Immature natural killer cell (primary cell): ENCODE data around the gene AGT. TPM values are rescaled to one million over a fixed set of nuclear protein-coding genes. Genes with fewer than 3 reads are reported as not detected.
"Not testable (repeated sequence)": the region's sequence is repeated elsewhere in the genome, so short reads cannot be mapped to it uniquely, and the experiment has no call there.

Experiments used
- DNase-seq, 3 donors: peaks; one replicate each; pipeline ENCODE4 v3.0.0; 2022; ENCODE audit warnings: mixed read lengths in 1 of 3
- H3K27ac Mint-ChIP-seq, 6 donors: one replicate each; pipeline ENCODE4 v1.8.0; 2020; ENCODE audit warnings: mixed read lengths in 6 of 6, mild to moderate bottlenecking in 5 of 6, inconsistent platforms in 4 of 6, moderate library complexity in 3 of 6
- H3K27me3 Mint-ChIP-seq, 3 donors: one replicate each; pipeline ENCODE4 v1.8.0; 2020 to 2021; ENCODE audit warnings: low read depth in 3 of 3, mild to moderate bottlenecking in 3 of 3, mixed read lengths in 3 of 3, moderate library complexity in 3 of 3, inconsistent platforms in 1 of 3
- H3K36me3 Mint-ChIP-seq, 3 donors: one replicate each; pipeline ENCODE4 v1.8.0; 2020; ENCODE audit warnings: mixed read lengths in 3 of 3, inconsistent platforms in 2 of 3, mild to moderate bottlenecking in 2 of 3
- H3K4me1 Mint-ChIP-seq, 2 donors: one replicate each; pipeline ENCODE4 v1.8.0; 2020; ENCODE audit warnings: inconsistent platforms in 2 of 2, mild to moderate bottlenecking in 2 of 2, mixed read lengths in 2 of 2, moderate library complexity in 1 of 2
- H3K4me3 Mint-ChIP-seq, 5 donors: one replicate each; pipeline ENCODE4 v1.8.0; 2020; ENCODE audit warnings: mild to moderate bottlenecking in 5 of 5, mixed read lengths in 5 of 5, inconsistent platforms in 3 of 5, moderate library complexity in 3 of 5
- H3K9me3 Mint-ChIP-seq, 6 donors: one replicate each; pipeline ENCODE4 v1.8.0; 2020; ENCODE audit warnings: mild to moderate bottlenecking in 6 of 6, mixed read lengths in 6 of 6, inconsistent platforms in 4 of 6, moderate library complexity in 3 of 6
- polyA plus RNA-seq, 3 donors: library from polyadenylated mRNA; unstranded; fragments of 300-500 nt; fragmentation: Illumina TruSeq; gene quantifications; one replicate each; pipeline ENCODE4 v1.2.3, GENCODE V29; 2021

Gene AGT
- polyA plus RNA-seq, 3 donors from 2014 or later = not detected

GRCh38 chr1:230698964-230699363, 15.0 kb downstream of the AGT start:
- not testable (repeated sequence) for H3K27ac Mint-ChIP-seq, H3K27me3 Mint-ChIP-seq, H3K9me3 Mint-ChIP-seq, H3K36me3 Mint-ChIP-seq, H3K4me1 Mint-ChIP-seq, DNase-seq, H3K4me3 Mint-ChIP-seq

GRCh38 chr1:230698130-230698529, 15.8 kb downstream of the AGT start:
- Mint-ChIP-seq H3K27ac (no peak overlapping the region), H3K4me3 (no peak overlapping the region), H3K36me3 (peaks cover 2 to 10% (median 5%) of the 10 kb centered on the region in 3 donors), H3K9me3 (no peaks in the 10 kb centered on the region), H3K27me3 (peaks cover 0 to 2% (median 0%) of the 10 kb centered on the region in 3 donors), H3K4me1 (peaks cover 0 to 8% of the 10 kb centered on the region in 2 donors)
- no peak for DNase-seq

GRCh38 chr1:230696722-230697437, 17.0 kb downstream of the AGT start:
- no peaks in the 10 kb centered on the region for H3K9me3 Mint-ChIP-seq
- peaks cover 14 to 19% (median 14%) of the 10 kb centered on the region in 3 donors for H3K36me3 Mint-ChIP-seq
- no peak for DNase-seq
- H3K4me3 Mint-ChIP-seq = no peak overlapping the region
- peaks cover 0 to 2% (median 0%) of the 10 kb centered on the region in 3 donors for H3K27me3 Mint-ChIP-seq
- no peak overlapping the region for H3K27ac Mint-ChIP-seq
- H3K4me1 Mint-ChIP-seq = peaks cover 0 to 8% of the 10 kb centered on the region in 2 donors

GRCh38 chr1:230696218-230696617, 17.7 kb downstream of the AGT start:
- H3K27ac Mint-ChIP-seq = no peak overlapping the region
- DNase-seq = no peak
- no peaks in the 10 kb centered on the region for H3K9me3 Mint-ChIP-seq
- H3K4me3 Mint-ChIP-seq = no peak overlapping the region
- peaks cover 0 to 2% (median 0%) of the 10 kb centered on the region in 3 donors for H3K27me3 Mint-ChIP-seq
- H3K36me3 Mint-ChIP-seq = peaks cover 16 to 26% (median 17%) of the 10 kb centered on the region in 3 donors
- H3K4me1 Mint-ChIP-seq = peaks cover 0 to 8% of the 10 kb centered on the region in 2 donors

GRCh38 chr1:230694991-230695390, 18.9 kb downstream of the AGT start:
- Mint-ChIP-seq H3K4me3 (no peak overlapping the region), H3K27ac (peak overlapping the region in 1 of 6 donors; percentile 60), H3K27me3 (peaks cover 0 to 2% (median 0%) of the 10 kb centered on the region in 3 donors), H3K9me3 (no peaks in the 10 kb centered on the region), H3K36me3 (peaks cover 16 to 30% (median 23%) of the 10 kb centered on the region in 3 donors), H3K4me1 (peaks cover 0 to 8% of the 10 kb centered on the region in 2 donors)
- no peak for DNase-seq

GRCh38 chr1:230694464-230694863, 19.5 kb downstream of the AGT start:
- H3K9me3 Mint-ChIP-seq = no peaks in the 10 kb centered on the region
- H3K36me3 Mint-ChIP-seq = peaks cover 16 to 35% (median 27%) of the 10 kb centered on the region in 3 donors
- peak overlapping the region in 2 of 6 donors; percentile 51 to 74 for H3K27ac Mint-ChIP-seq
- no peak overlapping the region for H3K4me3 Mint-ChIP-seq
- peaks cover 0 to 8% of the 10 kb centered on the region in 2 donors for H3K4me1 Mint-ChIP-seq
- DNase-seq = no peak
- H3K27me3 Mint-ChIP-seq = peaks cover 0 to 2% (median 0%) of the 10 kb centered on the region in 3 donors

GRCh38 chr1:230693777-230694176, 20.1 kb downstream of the AGT start:
- H3K27me3 Mint-ChIP-seq = peaks cover 0 to 2% (median 0%) of the 10 kb centered on the region in 3 donors
- H3K36me3 Mint-ChIP-seq = peaks cover 16 to 38% (median 27%) of the 10 kb centered on the region in 3 donors
- peaks cover 0 to 8% of the 10 kb centered on the region in 2 donors for H3K4me1 Mint-ChIP-seq
- H3K27ac Mint-ChIP-seq = no peak overlapping the region
- DNase-seq = no peak
- no peak overlapping the region for H3K4me3 Mint-ChIP-seq
- no peaks in the 10 kb centered on the region for H3K9me3 Mint-ChIP-seq

- Mint-ChIP-seq H3K4me1 (peaks cover 0 to 8% of the 10 kb centered on the region in 2 donors), H3K9me3 (no peaks in the 10 kb centered on the region), H3K4me3 (no peak overlapping the region), H3K36me3 (peaks cover 20 to 43% (median 31%) of the 10 kb centered on the region in 3 donors), H3K27me3 (peaks cover 0 to 2% (median 0%) of the 10 kb centered on the region in 3 donors), H3K27ac (no peak overlapping the region)
- no peak for DNase-seq
These were observed 20.7 kb downstream of the AGT start for GRCh38 chr1:230693221-230693620.

GRCh38 chr1:230691615-230692014, 22.3 kb downstream of the AGT start:
- Mint-ChIP-seq H3K36me3 (peaks cover 28 to 57% (median 43%) of the 10 kb centered on the region in 3 donors), H3K9me3 (no peaks in the 10 kb centered on the region), H3K4me1 (peaks cover 0 to 8% of the 10 kb centered on the region in 2 donors), H3K4me3 (no peak overlapping the region), H3K27ac (no peak overlapping the region), H3K27me3 (peaks cover 0 to 2% (median 0%) of the 10 kb centered on the region in 3 donors)
- DNase-seq = no peak

GRCh38 chr1:230690101-230690500, 23.8 kb downstream of the AGT start:
- Mint-ChIP-seq H3K4me3 (no peak overlapping the region), H3K27me3 (peaks cover 0 to 1% (median 0%) of the 10 kb centered on the region in 3 donors), H3K27ac (no peak overlapping the region), H3K36me3 (peaks cover 41 to 68% (median 48%) of the 10 kb centered on the region in 3 donors), H3K9me3 (no peaks in the 10 kb centered on the region), H3K4me1 (peaks cover 0 to 8% of the 10 kb centered on the region in 2 donors)
- no peak for DNase-seq

GRCh38 chr1:230686747-230687146, 27.2 kb downstream of the AGT start:
- H3K36me3 Mint-ChIP-seq = peaks cover 40 to 76% (median 41%) of the 10 kb centered on the region in 3 donors
- no peak for DNase-seq
- no peaks in the 10 kb centered on the region for H3K9me3 Mint-ChIP-seq
- H3K27ac Mint-ChIP-seq = no peak overlapping the region
- no peak overlapping the region for H3K4me3 Mint-ChIP-seq
- H3K4me1 Mint-ChIP-seq = peaks cover 15 to 20% of the 10 kb centered on the region in 2 donors
- no peaks in the 10 kb centered on the region for H3K27me3 Mint-ChIP-seq

GRCh38 chr1:230684998-230685397, 28.9 kb downstream of the AGT start:
- Mint-ChIP-seq H3K36me3 (peaks cover 33 to 74% (median 42%) of the 10 kb centered on the region in 3 donors), H3K9me3 (no peaks in the 10 kb centered on the region), H3K27ac (no peak overlapping the region), H3K4me3 (no peak overlapping the region), H3K4me1 (peaks cover 18 to 23% of the 10 kb centered on the region in 2 donors), H3K27me3 (no peaks in the 10 kb centered on the region)
- no peak for DNase-seq

GRCh38 chr1:230684146-230684545, 29.8 kb downstream of the AGT start:
- H3K9me3 Mint-ChIP-seq = no peaks in the 10 kb centered on the region
- no peak for DNase-seq
- no peaks in the 10 kb centered on the region for H3K27me3 Mint-ChIP-seq
- peaks cover 37 to 76% (median 51%) of the 10 kb centered on the region in 3 donors for H3K36me3 Mint-ChIP-seq
- H3K4me1 Mint-ChIP-seq = peaks cover 18 to 23% of the 10 kb centered on the region in 2 donors
- no peak overlapping the region for H3K4me3 Mint-ChIP-seq
- no peak overlapping the region for H3K27ac Mint-ChIP-seq

- peaks cover 18 to 23% of the 10 kb centered on the region in 2 donors for H3K4me1 Mint-ChIP-seq
- H3K9me3 Mint-ChIP-seq = no peaks in the 10 kb centered on the region
- peak overlapping the region; percentile 72 to 87 (median 76) for H3K27ac Mint-ChIP-seq
- H3K27me3 Mint-ChIP-seq = no peaks in the 10 kb centered on the region
- peaks cover 42 to 79% (median 55%) of the 10 kb centered on the region in 3 donors for H3K36me3 Mint-ChIP-seq
- H3K4me3 Mint-ChIP-seq = peak overlapping the region; percentile 27 to 76 (median 71)
- DNase-seq = peak; percentile 3 to 28 (median 22)
These were observed 30.9 kb downstream of the AGT start for GRCh38 chr1:230682882-230683610.
